ENCODE results near the gene SLC2A9. TPM values are rescaled to one million over a fixed set of nuclear protein-coding genes. Genes with fewer than 3 reads are reported as not detected.

SLC2A9 gene
- total and polyA plus RNA-seq, 8 donors, result 0.61 to 35.3 (median 2.7) TPM

- Histone ChIP-seq H3K27ac (no peak overlapping the region), H3K4me3 (no peak overlapping the region), H3K36me3 (no peaks in the 10 kb centered on the region), H3K4me1 (no peaks in the 10 kb centered on the region), H3K27me3 (no peaks in the 10 kb centered on the region), H3K9me3 (peaks cover 0 to 17% (median 9%) of the 10 kb centered on the region in 4 donors)
- no peak for DNase-seq
- TF ChIP-seq EP300 (IDR thresholded peaks at IDR 0.05) (no peak), POLR2A (IDR thresholded peaks at IDR 0.05) (no peak), POLR2AphosphoS5 (IDR thresholded peaks at IDR 0.05) (no peak)
- TF ChIP-seq, protein P1, sequence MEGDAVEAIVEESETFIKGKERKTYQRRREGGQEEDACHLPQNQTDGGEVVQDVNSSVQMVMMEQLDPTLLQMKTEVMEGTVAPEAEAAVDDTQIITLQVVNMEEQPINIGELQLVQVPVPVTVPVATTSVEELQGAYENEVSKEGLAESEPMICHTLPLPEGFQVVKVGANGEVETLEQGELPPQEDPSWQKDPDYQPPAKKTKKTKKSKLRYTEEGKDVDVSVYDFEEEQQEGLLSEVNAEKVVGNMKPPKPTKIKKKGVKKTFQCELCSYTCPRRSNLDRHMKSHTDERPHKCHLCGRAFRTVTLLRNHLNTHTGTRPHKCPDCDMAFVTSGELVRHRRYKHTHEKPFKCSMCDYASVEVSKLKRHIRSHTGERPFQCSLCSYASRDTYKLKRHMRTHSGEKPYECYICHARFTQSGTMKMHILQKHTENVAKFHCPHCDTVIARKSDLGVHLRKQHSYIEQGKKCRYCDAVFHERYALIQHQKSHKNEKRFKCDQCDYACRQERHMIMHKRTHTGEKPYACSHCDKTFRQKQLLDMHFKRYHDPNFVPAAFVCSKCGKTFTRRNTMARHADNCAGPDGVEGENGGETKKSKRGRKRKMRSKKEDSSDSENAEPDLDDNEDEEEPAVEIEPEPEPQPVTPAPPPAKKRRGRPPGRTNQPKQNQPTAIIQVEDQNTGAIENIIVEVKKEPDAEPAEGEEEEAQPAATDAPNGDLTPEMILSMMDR (IDR thresholded peaks at IDR 0.05), result no peak
- intact Hi-C loops (cut with DNase I; ENCODE audit: low total_unique reads), result no loop called here
- WGBS, 5 donors, result 76 to 87% (median 82%) methylated on average over 9 of the region's 9 CpGs
These were observed 175.4 kb downstream of the SLC2A9 start for GRCh38 chr4:9845791-9846493.

- H3K27ac ChIP-seq, result no peak overlapping the region
- 84 to 97% (median 91%) methylated on average over 2 of the region's 2 CpGs for WGBS, 5 donors
- TF ChIP-seq EP300 (IDR thresholded peaks at IDR 0.05) (no peak), POLR2A (IDR thresholded peaks at IDR 0.05) (no peak), POLR2AphosphoS5 (IDR thresholded peaks at IDR 0.05) (no peak)
- TF ChIP-seq, protein P1 (IDR thresholded peaks at IDR 0.05), result no peak
These were observed 180.2 kb downstream of the SLC2A9 start for GRCh38 chr4:9841072-9841471.

DNA sequence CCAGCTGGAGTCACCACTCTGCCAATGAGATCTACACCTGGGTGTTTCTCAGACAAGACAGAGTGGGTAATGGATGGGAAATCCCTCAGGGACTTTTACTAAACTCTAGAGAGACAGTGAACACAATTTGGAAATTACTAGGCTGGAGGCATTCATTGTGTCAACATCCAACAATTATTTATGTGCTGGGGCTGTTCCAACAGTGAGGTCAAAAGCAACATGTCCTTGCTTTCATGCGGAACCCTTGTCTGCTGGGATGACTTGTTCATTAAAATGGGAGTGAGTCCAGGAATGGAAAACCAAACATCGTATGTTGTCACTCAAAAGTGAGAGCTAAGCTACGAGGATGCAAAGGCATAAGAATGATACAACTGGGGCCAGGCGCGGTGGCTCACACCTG, 185.9 kb downstream of the SLC2A9 start:
- Histone ChIP-seq H3K4me3 (no peak overlapping the region), H3K9me3 (peaks cover 0 to 2% (median 0%) of the 10 kb centered on the region in 4 donors), H3K27ac (no peak overlapping the region), H3K4me1 (no peaks in the 10 kb centered on the region), H3K27me3 (no peaks in the 10 kb centered on the region), H3K36me3 (no peaks in the 10 kb centered on the region)
- WGBS, 5 donors, result 58 to 84% (median 74%) methylated on average over 5 of the region's 5 CpGs
- no peak for DNase-seq
- TF ChIP-seq, protein P1 (IDR thresholded peaks at IDR 0.05), result no peak
- TF ChIP-seq EP300 (IDR thresholded peaks at IDR 0.05) (no peak), POLR2AphosphoS5 (IDR thresholded peaks at IDR 0.05) (no peak), POLR2A (IDR thresholded peaks at IDR 0.05) (no peak)
- intact Hi-C loops (cut with DNase I; ENCODE audit: low total_unique reads), result no loop called here

More at GRCh38 chr4:9841072-9841471, 180.2 kb downstream of the SLC2A9 start:
- intact Hi-C loops (cut with DNase I; ENCODE audit: low total_unique reads), result no loop called here
- H3K9me3 ChIP-seq, result peaks cover 0 to 20% (median 13%) of the 10 kb centered on the region in 4 donors
- H3K36me3 ChIP-seq, result no peaks in the 10 kb centered on the region
- no peaks in the 10 kb centered on the region for H3K27me3 ChIP-seq
- DNase-seq, result no peak
- H3K4me1 ChIP-seq, result no peaks in the 10 kb centered on the region
- no peak overlapping the region for H3K4me3 ChIP-seq

DNA sequence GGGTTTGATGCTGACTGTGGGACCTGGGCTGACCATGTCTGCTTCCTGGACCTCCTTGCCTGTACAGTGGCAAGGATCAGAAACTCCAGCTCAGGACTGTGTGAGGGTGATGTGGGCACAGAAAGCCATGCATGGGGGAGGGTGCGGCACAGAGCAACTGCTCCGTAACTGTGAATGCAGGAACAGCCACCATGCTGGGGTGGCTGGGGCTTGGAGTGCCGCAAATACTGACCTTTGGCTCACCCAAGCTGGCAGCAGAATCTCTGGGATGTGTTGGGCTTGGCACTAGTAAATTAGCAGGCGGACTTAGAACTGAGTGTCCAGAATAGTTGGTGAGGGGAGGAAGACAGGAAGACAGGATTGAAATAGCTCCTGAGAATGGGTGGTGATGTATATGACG, 187.9 kb downstream of the SLC2A9 start:
- no peaks in the 10 kb centered on the region for H3K36me3 ChIP-seq
- no peaks in the 10 kb centered on the region for H3K9me3 ChIP-seq
- TF ChIP-seq EP300 (IDR thresholded peaks at IDR 0.05), result no peak
- TF ChIP-seq POLR2AphosphoS5 (IDR thresholded peaks at IDR 0.05), result no peak
- TF ChIP-seq, protein P1 (IDR thresholded peaks at IDR 0.05), result no peak
- no peak for TF ChIP-seq POLR2A (IDR thresholded peaks at IDR 0.05)
- WGBS, 5 donors, result 95 to 99% (median 96%) methylated on average over 5 of the region's 5 CpGs
- no peaks in the 10 kb centered on the region for H3K27me3 ChIP-seq
- no peak for DNase-seq
- intact Hi-C loops (cut with DNase I; ENCODE audit: low total_unique reads), result no loop called here
- no peak overlapping the region for H3K27ac ChIP-seq
- H3K4me1 ChIP-seq, result no peaks in the 10 kb centered on the region
- no peak overlapping the region for H3K4me3 ChIP-seq

Data from stomach (tissue), 9 donors.